Right renal pelvis (tissue), 4 donors: ENCODE data around the gene RAB6B. TPM values are rescaled to one million over a fixed set of nuclear protein-coding genes. Genes with fewer than 3 reads are reported as not detected.

ENCODE experiments used
- DNase-seq, 4 donors: peaks; one replicate each; pipeline ENCODE4 v3.0.0-alpha.2; 2013; ENCODE audit warnings: low read depth in 4 of 4, low spot score in 3 of 4, missing footprints in 1 of 4
- polyA plus RNA-seq, 4 donors: library from polyadenylated mRNA; unstranded; fragments of 120-200 nt; gene quantifications; one replicate each; pipeline ENCODE4 v1.2.1, GENCODE V29; 2013; ENCODE audit not compliant: insufficient read length in 4 of 4

Gene RAB6B
- polyA plus RNA-seq, 4 donors: 14.5 to 19.4 (median 17.6) TPM

- no peak for DNase-seq
These were observed 35.4 kb upstream of the RAB6B start for GRCh38 chr3:133931084-133931483.

GRCh38 chr3:133930341-133930933 lies 34.8 kb upstream of the RAB6B start:
- peak in 3 of 4 donors; percentile 39 to 68 (median 65) for DNase-seq

GRCh38 chr3:133928903-133929607 lies 33.4 kb upstream of the RAB6B start:
- DNase-seq: no peak

- DNase-seq: no peak
These were observed 32.6 kb upstream of the RAB6B start for GRCh38 chr3:133928136-133928893.

GRCh38 chr3:133927540-133928066 lies 31.9 kb upstream of the RAB6B start:
- DNase-seq: peak in 1 of 4 donors; percentile 54

GRCh38 chr3:133926736-133927539 lies 31.3 kb upstream of the RAB6B start:
- DNase-seq: no peak

- DNase-seq: no peak
These were observed 30.5 kb upstream of the RAB6B start for GRCh38 chr3:133925960-133926735.

GRCh38 chr3:133924041-133924440 lies 28.4 kb upstream of the RAB6B start:
- no peak for DNase-seq

- no peak for DNase-seq
These were observed 25.9 kb upstream of the RAB6B start for GRCh38 chr3:133921592-133921991.

GRCh38 chr3:133917144-133917543 lies 21.5 kb upstream of the RAB6B start:
- DNase-seq: no peak

GRCh38 chr3:133915685-133916658 lies 20.3 kb upstream of the RAB6B start:
- DNase-seq: no peak

- no peak for DNase-seq
These were observed 19.3 kb upstream of the RAB6B start for GRCh38 chr3:133914839-133915600.

GRCh38 chr3:133910422-133910821 lies 14.7 kb upstream of the RAB6B start:
- no peak for DNase-seq

- DNase-seq: no peak
These were observed 9.7 kb upstream of the RAB6B start for GRCh38 chr3:133905376-133905775.

- DNase-seq: no peak
These were observed 6.2 kb upstream of the RAB6B start for GRCh38 chr3:133901847-133902246.

GRCh38 chr3:133901083-133901482 lies 5.4 kb upstream of the RAB6B start:
- DNase-seq: no peak

GRCh38 chr3:133899311-133899710 lies 3.6 kb upstream of the RAB6B start:
- no peak for DNase-seq

GRCh38 chr3:133897547-133897946 lies 1.9 kb upstream of the RAB6B start:
- no peak for DNase-seq
